Effector CD8-positive, alpha-beta T cell (primary cell): ENCODE results near the gene MON2.
"Not testable (repeated sequence)": the region's sequence is repeated elsewhere in the genome, so short reads cannot be mapped to it uniquely, and the experiment has no call there.

ENCODE experiments used
- DNase-seq: peaks from one replicate; lab custom pipeline; 2025; lab: John Stamatoyannopoulos, UW

Gene MON2

GRCh38 chr12:62469704-62470103 lies 3.1 kb downstream of the MON2 start:
- DNase-seq = no peak

GRCh38 chr12:62471734-62472133 lies 5.1 kb downstream of the MON2 start:
- no peak for DNase-seq

DNA sequence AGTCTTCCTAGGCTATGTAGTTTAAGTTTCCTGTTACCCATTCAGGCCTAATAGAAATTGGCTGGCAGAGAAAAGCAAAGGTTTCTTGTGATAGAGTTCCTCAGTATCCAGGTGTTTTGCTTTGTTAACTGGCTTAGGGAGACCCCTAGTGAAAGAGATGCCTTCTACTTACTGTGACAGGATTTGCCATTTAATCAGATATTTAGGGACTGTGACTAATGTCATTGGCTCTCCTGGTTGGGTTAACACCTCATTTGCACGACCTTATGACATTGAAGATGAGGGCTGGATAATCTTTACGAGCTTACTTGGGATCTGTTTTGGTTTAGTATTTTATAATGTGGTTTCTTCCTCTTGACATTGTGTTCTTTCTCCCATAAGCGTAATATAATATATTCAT lies 5.8 kb downstream of the MON2 start:
- no peak for DNase-seq

GRCh38 chr12:62481843-62482540 lies 15.4 kb downstream of the MON2 start:
- DNase-seq = no peak

DNA sequence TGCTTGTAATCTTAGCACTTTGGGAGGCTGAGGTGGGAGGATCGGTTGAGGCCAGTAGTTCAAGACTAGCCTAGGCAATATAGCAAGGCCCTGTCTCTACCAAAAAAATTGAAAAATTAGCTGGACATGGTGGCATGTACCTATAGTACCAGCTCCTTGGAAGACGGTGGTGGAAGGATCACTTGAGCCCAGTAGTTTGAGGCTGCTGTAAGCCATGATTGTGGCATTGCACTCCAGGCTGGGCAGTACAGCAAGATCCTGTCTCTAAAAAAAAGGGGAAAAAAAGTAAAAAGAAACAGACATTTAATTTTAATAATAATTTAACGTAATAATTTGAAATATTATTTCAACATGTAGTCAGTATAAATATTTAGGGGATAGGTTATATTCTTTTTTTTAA lies 16.1 kb downstream of the MON2 start:
- DNase-seq = no peak

GRCh38 chr12:62484233-62484632 lies 17.6 kb downstream of the MON2 start:
- DNase-seq = no peak

DNA sequence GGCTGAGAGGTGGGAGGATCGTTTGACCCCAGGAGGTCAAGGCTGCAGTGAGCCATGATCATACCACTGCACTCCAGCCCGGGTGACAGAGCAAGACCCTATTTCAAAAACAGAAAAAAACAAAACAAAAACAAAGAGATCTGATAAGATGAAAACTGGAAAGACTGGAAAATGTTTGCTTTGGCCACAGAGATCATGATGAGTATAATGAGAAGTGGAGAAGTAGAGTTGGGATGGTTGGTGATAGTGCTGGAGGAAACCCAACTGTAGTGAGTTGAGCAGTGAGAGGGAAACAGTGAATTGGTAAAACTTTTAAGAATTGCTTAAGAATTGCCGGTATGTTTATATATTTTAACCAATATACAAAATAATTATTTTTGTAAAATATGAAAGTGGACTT lies 39.2 kb downstream of the MON2 start:
- DNase-seq = no peak

DNA sequence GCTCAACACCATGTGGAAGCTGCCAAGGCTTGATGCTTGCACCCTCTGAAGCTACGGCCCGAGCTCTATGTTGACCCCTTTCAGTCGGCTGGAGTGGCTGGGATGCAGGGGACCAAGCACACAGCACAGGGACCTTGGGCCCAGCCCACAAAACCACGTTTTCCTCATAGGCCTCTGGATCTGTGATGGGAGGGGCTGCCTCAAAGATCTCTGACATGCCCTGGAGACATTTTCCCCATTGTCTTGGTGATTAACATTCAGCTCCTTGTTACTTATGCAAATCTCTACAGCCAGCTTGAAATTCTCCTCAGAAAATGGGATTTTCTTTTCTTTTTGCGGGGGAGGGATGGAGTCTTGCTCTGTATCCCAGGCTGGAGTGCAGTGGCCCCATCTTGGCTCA lies 46.3 kb downstream of the MON2 start:
- DNase-seq = no peak

GRCh38 chr12:62514080-62514479 lies 47.5 kb downstream of the MON2 start:
- not testable (repeated sequence) for DNase-seq

DNA sequence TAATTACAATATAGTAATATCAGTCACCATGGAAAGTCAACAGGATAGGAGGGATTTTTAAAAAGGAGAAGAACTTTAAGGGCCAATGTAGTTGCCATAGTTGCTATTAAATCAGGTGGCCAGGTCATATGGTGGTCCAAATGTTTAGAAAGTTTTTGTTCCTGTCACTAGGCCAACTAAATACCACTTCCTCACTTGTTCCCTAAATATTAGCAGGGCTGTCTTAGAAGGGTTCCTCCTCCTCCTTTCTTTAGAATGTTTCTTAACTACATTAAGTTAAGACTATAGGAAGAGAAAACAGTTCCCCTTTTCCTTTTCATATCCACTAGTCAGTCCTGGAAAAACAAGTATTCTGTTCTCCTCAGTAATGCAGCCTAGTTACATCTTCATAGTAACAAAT lies 50.3 kb downstream of the MON2 start:
- no peak for DNase-seq

DNA sequence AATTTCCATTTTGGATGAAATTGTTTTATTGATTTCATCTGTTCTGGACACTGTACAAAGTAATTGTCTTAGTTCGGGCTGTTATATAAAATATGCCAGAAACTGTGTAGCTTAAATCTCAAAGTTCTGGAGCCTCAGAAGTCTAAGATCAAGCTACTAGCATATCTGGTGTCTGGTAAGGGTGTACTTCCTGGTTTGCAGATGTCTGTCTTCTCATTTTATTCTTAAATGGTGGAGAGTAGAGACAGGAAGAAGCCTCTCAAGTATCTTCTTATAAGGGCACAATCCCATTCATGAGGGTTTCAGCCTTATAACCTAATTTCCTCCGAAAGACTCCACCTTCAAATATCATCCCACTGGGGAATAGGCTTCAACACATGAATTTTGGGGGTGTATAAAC lies 51.3 kb downstream of the MON2 start:
- no peak for DNase-seq

DNA sequence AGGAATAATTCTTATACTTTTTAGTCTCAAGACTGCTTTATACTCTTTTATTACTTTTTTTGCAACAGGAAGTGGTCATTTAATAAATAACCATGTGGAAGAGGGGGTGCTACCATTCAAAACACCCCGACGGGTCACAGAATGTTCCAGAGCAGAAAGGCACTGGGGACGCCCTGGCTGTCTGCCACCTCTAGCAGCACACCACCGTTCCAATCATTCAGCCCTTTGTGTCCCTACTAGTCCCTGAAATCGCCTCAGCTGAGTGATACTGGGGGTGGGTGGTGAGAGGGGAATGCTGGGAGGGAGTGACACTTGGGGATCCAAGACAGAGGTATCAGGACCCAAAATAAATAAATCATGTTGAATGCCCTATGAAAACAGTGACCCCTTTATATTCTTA lies 52.4 kb downstream of the MON2 start:
- no peak for DNase-seq

DNA sequence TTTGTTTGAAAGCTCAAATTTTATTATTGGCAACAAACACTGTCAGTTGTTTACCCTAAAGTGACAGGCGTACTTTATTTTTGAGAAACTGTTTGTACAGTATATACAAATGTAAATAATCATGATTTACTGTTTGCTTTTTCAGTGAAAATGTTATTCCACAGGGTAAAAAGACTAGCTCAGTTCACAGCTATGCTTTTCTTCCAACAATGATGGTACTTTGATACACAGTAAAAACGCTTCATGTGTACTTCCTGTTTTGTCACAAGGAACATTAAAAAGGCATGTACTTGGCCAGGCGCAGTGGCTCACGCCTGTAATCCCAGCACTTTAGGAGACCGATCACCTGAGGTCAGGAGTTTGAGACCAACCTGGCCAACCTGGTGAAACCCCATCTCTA lies 53.7 kb downstream of the MON2 start:
- no peak for DNase-seq

GRCh38 chr12:62522984-62523383 lies 56.4 kb downstream of the MON2 start:
- no peak for DNase-seq

DNA sequence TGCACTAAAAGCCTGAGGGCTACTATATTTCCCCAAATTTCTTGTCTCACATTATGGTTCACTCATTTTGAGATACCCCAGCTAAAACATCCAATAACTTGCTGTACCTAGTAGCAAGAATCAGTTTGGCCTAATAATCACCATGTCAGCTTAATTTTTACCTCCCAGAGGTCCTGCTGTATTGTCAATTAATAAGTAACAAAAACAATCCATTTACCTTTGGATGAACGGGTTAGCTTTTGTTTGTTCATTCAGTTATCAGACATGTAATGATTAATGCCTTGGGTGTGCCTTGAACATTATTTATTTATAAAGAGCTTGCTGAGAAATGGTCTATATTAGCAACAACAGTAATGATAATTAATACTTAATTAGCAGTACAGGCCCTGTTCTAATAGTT lies 57.0 kb downstream of the MON2 start:
- DNase-seq = no peak

GRCh38 chr12:62525271-62525670 lies 58.6 kb downstream of the MON2 start:
- DNase-seq = no peak

DNA sequence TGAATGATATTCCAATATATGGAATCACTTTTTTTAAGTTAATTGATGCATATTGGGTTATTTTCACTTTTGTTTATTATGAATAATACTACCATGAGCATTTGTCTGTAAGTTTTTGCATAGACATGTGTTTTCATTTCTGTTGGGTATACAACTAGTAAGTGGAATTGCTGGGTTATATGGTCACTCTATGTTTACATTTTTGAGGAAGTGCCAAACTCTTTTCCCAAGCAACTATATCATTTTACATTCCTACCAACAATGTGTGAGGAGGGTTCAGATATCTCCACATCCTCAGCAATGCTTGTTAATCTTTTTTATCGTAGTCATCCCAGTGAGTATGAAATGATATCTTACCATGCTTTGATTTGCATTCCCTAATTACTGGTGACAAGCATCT lies 64.0 kb downstream of the MON2 start:
- no peak for DNase-seq

- DNase-seq = no peak
Measured at GRCh38 chr12:62532333-62532732, 65.7 kb downstream of the MON2 start.

DNA sequence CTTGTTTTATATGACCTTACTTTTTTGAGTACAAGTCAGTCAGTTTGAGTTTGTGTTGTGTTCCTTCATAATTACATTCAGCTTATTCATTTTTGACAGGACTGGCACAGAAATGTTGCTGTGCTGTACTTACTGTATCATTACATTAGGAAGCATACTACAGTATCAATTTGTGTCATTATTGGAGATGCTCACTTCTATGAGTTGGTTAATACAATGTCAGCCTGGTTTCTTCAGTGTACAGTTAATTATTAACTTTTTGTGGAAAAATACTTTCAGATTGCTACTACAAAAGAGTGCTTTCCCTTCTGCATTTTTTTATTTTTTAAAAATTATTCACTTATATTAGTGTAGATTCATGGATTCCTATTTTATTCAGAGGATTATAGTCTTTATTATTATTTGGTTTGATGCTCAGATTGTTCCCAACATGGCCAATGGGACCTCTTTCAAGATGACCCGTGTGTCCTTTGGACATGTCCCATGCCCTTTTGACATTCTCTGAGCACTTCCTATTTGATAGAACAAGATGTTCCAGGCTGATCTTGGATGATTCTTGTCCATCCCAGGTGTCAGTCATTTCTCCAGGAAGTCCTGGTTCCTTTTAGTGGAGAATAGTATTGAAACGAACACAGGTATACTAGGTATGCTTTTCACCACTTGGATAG lies 66.6 kb downstream of the MON2 start:
- DNase-seq = no peak

- no peak for DNase-seq
Measured at GRCh38 chr12:62533755-62534107, 67.1 kb downstream of the MON2 start.

- no peak for DNase-seq
Measured at GRCh38 chr12:62536546-62536945, 69.9 kb downstream of the MON2 start.

DNA sequence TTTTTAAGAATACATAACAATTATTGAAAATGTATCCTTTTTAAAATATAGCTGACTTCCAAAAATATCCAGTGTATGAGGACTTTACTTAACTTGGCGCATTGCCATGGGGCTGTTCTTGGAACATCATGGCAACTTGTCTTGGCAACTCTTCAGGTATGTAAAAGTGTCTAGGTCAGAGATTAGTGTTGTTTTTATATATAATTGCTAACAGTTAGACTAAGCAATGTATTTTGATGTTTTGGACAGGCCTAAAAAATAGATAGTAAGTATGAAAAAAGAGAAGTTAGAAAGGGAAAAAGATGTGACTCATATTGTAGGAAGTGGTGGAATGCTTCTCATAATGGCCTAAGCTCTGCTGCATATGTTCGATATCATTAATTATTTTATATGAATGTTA lies 70.9 kb downstream of the MON2 start:
- no peak for DNase-seq

DNA sequence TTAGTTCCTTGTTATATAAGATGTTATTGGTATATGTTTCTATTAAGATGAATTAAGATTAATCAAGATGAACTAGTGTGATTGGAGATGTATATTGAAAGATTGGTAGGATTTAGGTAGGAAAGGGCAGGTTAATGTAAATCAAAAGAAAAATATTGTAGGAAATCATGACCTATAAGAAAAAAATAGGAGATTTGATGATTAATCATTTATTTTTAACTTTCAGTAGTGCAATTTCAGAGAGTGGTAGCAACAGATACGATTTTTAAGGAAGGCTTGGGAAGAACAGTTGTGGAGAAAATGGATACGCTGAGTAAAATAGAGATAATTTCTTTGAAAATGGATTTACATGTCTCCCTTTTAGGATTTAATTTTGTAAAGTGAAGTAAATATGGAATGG lies 73.7 kb downstream of the MON2 start:
- DNase-seq = no peak

- DNase-seq = no peak
Measured at GRCh38 chr12:62542814-62543213, 76.2 kb downstream of the MON2 start.
